GM21737 (cell line): ENCODE measurements around the gene ANKRD22.

ENCODE experiments used
- ATAC-seq: cut with Tn5 transposase; IDR thresholded peaks from one replicate; pipeline ENCODE4 v1.9.1; 2021; ENCODE audit warnings: mild to moderate bottlenecking, moderate library complexity; ENCODE audit not compliant: unreplicated experiment

The ANKRD22 gene

DNA sequence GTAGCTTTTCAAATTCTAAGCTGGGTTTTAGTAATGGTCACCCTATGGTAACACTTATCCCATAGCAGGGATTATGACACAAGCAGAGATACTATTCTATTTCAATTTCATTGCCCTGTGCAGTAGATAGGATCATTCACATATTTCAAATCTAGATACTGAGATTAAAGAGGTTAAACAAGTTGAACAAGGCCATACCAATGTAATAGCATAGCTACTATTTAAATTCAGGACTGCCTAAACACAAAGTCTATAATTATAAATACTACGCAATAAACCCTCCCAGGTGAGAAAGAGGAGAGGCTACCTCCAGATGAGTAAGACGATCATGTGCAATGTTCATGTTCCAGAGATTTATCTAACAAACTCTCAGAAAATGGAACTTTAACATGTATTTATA lies 48.0 kb downstream of the ANKRD22 start:
- ATAC-seq = no peak

DNA sequence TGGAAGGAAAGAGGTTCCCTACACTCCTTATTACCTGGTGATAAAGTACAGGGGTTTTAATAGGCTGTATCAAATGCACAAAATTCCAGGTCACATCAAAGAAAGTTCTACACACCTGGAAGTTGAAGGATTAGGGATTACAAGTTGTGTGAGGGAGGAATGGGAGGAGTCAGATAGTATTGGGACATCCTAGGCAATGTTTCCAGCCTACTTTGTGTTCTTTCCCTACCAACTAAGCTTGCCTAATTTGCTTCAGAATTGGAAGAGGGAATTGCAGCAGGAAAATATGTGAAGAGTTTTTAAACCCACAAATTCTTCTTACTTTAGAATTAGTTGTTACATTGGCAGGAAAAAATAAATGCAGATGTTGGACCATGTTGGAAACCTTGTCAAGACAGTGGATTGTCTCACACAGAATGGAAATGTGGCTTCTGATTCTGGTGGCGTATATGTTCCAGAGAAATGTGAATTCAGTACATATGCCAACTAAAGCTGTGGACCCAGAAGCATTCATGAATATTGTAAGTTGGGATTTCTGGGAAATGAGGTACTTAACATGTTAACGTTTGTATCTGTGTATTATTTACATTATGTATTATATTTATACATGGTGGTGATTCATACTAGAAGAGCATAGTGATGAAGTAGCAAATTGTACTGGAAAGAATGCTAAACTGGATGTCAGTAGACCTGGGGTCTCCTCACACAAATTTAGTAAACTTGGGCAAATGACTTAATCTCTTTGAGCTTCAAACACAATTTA lies 48.9 kb downstream of the ANKRD22 start, which contains the start of gene LIPM:
Gene LIPM (plus strand): TSS at position 208 of the 763 bp plus-strand sequence. CDS start 167 bp downstream, at position 375.
- no peak for ATAC-seq

DNA sequence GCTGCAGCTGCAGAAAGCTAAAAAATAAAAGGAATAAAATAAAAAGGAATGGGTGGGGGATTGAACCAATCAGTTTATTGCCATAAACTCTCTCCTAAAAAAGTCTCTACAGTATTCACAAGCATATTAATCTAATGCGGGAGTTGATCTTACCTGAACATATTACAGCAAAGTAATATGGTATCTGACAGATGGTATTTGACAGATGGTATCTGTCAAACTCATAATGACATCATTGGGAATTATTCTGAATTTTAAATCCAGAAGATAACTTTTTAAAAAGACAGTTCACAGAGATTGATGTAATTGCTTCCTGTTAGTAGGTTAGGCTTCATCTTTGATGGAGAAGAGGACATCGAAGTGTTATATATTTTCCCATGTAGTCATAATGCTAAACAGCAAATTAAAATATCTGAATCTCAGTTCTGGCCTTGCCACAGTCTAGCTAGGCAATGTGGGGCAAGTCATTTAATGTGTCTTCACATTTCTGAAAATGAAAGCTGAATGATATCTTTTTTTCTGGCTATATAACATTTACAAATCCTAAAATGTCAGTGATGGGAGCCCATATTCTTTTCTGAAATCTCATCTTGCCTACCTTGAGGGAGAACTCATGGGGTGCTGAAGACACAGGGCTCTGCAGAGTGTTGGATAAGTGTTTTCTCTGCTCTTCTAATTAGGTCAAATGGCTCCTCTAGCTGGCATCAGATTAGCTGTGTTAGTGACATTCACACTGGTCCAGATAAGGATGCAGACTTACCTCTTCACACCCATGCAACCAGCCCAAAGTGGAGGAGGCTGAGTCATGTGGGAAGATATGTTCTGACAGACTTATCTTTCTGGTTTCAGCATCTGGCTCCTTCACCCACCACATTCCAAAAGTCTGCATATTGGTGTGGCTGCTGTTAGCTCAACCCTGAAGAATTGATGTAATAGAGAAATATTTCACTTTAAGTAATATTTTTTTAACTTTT lies 51.2 kb downstream of the ANKRD22 start:
- no peak for ATAC-seq

DNA sequence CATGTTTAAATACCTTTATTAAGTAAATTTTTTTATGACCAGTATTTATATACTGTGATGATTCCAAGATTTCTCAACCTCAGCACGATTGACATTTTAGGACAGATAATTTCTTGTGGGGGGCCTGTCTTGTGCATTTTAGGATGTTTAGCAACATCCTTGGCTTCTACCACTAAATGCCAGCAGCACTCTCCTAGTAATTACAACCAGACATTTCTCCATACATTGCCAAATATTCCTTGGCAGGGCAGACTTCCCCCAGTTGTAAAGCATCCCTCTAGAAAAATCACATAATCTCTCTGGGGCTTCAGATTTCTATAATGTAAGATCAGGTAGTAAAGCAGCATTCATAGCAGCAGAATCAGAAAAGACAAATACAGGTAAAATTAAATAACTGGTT lies 56.9 kb downstream of the ANKRD22 start:
- no peak for ATAC-seq

DNA sequence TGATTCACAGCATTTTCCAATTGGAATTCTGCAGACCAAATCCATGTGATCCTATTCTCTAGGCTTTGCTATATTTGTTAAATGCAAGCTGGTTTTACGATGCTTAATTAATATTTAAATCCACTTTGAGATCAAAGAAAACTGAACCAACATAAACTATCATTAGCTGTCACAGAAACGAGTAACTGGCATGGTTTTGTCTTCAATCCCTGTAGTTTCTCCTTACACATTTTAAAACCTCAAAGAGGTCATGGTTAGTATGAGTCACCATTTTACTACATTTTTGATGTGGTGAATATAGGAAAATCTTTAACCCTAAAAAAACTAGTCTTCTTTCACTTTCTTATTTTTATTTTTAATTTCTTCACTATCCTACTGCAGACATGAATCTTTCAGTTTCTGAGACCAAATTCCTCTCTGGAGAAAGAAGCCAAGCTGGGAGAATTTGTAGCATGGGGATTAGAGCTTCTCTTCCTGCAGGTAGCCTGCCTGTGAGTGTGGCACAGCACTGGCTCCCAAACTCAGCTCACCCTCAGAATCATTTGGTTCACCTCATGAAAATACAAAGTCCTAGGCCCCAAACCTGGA lies 57.8 kb downstream of the ANKRD22 start:
- ATAC-seq = no peak

DNA sequence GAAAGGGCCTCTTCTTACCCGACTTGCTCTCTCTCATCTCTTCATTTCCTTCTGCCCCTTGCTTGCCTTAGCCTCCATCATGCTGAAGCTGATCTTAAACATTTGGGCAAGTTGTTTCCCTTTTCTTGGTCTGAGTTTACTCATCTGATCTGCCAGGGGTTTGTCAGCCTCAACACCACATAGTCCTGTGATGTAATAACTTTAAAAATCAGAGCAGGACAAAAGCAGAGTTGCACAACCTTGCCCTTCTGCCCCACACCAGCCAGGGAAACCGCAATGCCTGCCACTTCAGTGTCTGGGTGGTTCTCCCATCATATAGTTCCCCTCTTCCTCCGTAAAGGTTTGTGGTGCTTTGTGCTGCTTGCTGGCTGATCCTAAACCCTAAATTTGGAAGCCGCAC lies 59.0 kb downstream of the ANKRD22 start:
- ATAC-seq = no peak

DNA sequence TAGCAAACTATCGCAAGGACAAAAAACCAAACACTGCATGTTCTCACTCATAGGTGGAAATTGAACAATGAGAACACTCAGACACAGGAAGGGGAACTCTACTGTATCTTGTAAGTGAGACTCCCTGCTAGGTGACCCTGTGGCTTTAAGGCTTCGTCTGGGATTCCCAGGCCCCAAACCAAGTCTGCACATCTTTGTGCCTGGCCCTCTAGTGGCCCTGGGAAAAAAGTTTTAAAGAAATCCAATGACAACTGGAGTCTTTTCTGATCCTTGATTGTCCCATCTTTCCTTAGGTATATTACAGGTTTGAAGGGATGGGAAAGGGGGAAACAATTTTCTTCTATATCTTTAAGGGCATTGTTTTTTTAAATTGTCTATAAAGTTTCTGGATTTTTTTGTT lies 59.7 kb downstream of the ANKRD22 start:
- ATAC-seq = no peak

DNA sequence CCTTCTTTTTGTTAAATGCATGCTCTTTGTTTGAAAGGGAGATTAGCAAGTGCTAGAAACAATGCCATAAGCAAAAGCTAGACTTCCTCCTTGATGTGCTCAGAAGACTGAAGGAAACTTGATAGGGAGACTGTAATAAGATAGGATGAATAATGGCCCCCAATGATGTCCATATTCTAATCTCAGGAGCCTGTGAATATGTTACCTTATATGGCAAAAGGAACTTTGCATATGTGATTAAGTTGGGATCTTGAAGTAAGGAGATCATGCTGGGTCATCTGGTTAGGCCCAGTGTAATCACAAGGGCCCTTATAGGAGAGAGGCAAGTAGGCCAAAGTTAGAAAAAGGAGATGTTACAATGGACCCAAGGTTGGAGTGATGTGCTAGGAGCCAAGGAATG lies 62.7 kb downstream of the ANKRD22 start:
- no peak for ATAC-seq

DNA sequence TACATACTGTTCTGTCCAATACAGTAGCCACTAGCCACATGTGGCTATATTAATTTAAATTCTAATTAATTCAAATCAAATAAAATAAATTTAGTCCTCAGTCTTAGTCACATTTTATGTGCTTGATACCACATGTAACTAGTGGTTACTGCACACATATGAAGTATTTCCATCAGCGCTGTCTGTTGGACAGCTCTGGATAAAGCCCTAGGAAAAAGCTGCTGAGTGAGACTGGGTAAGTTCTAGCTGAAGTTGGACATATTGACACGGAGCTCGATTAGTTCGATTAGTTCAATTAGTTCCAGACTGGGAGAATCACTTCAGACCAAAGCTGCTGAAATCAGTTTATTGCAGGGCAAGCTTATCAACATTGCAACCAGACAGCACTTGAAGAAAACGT lies 64.2 kb downstream of the ANKRD22 start:
- ATAC-seq = no peak

DNA sequence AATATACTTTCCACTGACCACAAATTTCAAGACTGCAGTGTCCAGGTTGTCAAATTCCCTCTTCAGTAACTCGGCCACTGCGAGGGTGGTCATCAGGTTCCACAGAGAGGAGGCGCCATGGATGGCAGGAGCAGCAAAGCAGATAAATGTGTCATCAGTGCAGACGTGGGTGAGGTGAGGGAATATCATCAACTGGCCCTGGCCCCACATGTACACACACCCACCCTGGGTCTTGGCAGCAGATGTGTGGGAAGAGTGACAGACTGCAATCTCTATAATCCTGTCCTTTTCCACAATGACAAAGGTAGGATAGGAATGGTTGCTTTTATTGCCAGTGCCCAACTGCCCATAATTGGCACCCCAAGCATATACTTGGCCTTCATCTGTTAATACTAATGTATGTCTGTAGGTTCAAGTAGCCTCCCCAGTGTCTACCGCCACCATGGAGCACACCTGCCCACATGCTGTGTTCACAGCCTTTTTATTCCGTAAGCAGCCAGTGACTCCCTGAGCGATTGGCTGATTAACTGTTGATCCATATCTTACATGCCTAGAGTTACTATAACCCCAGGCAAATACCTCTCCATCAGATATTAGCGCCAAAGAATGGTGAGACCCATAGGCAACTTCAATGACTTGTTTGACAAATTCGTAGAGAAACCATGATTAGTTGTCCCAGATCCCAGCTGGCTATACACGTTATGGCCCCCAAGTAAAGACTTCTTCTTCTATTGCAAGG lies 65.4 kb downstream of the ANKRD22 start:
- ATAC-seq = no peak

DNA sequence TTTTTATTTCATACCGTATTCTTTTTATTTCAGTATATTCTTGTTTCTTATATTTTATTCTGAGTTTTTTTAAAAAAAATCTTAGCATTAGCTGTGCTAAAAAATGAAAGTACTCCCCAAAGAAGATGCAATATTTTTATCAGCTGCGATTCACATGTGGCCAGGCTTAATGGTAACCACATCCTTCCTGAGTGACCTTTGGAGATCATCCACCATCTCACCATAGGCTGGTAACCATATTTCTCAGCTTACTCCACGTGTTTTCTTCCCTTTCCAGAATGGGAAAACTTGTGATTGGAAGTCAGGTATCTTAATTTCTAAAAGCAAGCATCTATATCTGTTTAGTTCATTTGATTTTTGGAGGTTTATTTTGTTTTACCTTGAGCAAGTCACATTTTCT lies 67.9 kb downstream of the ANKRD22 start:
- no peak for ATAC-seq

DNA sequence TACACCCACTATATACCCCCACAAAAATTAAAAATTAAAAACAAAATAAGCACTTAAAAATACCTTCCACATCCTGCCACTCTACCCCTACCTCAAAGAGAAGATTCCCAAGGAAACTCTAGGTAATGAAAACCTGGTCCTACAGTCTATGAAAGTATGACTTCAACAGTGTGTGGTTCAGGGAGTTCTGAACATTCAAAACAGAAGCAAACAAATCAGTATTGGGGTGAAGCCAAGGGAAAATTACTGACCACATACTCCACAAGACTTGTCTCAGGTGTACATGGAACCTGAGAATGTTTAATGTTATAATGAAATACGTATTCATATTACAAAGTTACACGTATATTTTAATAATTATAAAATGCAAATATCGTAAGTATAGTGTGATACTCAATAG lies 69.4 kb downstream of the ANKRD22 start:
- ATAC-seq = no peak

DNA sequence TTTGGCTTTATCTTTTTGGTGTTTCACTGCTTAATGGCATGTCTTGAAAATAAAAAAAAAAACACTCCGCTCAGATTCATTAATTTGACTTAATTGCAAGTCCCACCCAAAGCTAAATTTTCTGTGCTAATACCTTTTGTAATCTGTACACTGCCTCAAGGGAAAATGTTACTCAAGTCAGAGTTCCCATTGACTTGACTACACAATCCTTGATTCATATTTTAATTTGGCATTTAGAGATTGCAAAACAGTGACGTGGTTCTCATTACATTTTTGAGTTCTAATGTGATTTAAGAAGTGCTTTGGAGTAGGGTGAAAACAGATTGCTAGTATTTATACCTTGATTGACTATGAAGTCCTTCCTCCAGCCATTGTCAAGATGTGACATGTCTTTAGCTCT lies 70.4 kb downstream of the ANKRD22 start:
- no peak for ATAC-seq
